NCI-H128 (cell line): ENCODE results near the gene CALU.
A peak's percentile ranks its signal among the peaks of the same experiment; 100 is the strongest.

Experiments used
- DNase-seq: peaks from one replicate; lab custom pipeline; 2025; ENCODE audit not compliant: unreplicated experiment; lab: John Stamatoyannopoulos, UW

Gene CALU

DNA sequence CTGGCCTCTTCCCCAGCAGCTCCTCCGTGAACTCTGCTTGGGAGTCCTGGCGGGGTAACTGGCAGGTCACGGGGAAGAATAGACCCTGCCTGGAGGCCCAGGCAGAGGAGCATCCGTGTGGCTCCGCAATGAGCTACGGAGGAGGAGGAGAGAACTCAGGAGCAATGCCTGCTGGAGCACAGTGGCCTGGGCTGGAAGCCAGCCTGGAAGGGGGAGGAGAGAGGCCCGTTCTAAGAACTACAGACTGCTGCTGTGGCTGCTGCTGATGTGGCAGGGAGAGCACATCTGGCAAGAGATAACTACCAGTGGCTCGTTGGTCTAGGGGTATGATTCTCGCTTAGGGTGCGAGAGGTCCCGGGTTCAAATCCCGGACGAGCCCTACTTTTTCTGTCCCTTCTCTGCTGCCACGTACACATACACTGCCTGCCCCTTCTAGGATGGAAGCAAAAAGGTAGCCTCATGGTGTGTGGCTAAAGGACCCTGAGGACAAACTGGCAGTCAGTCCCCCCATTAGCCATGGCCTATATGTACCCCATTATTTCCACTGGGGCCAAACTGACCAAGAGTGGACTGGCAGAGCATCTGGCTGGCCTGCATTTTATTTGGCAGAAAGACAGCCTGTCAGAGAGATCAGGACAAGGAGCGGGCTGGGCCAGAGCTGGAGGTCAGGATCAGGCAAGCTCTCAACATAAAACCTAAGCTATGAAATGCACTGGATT lies 44.1 kb downstream of the CALU start:
- DNase-seq = no peak

- DNase-seq = no peak
These were observed 46.6 kb downstream of the CALU start for GRCh38 chr7:128785738-128786137.

GRCh38 chr7:128788446-128789412 lies 49.6 kb downstream of the CALU start:
- no peak for DNase-seq

GRCh38 chr7:128790315-128791041 lies 51.3 kb downstream of the CALU start:
- DNase-seq = no peak

- peak; percentile 8 for DNase-seq
These were observed 52.2 kb downstream of the CALU start, which contains the start of gene CCDC136 for GRCh38 chr7:128791121-128791971. Gene CCDC136, plus strand, starts transcription at chr7:128791968. Its CDS starts 444 bp downstream, at chr7:128792412.

DNA sequence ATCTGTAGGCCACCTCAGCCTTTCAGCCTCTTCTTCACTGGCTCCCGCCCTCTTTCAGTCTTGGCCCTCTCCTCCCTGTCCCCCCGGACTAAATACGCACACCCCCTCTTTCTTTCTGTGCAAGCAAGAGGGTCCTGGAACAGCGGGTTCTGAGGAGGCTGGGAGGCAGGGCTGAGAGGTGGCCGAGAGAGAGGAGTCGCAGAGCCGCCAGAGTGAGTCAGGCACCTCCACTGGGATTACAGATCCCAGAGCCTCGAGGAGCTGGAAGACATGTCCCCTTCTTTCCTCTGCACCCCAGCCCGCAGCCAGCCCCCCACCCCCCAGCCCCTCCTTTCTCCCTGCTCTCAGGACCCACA lies 52.8 kb downstream of the CALU start:
- DNase-seq = no peak

DNA sequence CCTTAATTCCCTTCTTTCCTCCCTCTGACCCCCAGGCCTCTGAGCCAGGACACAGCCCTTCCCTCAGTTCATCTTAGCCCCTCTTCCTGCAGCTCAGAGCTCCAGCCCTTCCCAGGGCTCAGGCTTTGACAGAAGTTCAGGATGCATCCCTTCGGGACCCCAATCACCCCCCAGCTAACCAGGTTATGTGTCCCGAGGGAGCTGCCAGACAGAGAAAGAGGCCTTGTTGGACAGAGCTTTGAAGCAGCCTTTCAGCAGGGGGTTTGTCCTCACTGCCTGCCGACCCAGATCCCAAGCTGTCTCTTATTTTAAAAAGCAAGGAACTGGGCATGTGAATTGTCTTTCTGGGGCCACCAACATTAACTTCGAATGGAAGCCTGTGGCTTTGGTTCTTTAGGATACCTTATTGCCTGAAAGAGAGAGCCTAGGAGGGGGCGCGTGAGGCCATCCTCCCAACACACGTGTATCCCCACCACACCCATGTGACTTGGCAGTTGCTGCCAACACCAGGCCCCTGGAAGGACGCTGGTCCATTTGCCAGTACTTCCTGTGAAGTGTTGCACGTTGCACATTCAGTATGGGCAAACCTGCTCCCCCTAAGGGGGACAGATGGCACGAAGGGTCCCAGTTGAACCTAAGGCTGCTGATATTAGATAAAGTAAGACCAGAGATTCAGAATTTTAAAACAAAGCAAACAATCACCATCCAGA lies 53.5 kb downstream of the CALU start:
- DNase-seq = no peak

DNA sequence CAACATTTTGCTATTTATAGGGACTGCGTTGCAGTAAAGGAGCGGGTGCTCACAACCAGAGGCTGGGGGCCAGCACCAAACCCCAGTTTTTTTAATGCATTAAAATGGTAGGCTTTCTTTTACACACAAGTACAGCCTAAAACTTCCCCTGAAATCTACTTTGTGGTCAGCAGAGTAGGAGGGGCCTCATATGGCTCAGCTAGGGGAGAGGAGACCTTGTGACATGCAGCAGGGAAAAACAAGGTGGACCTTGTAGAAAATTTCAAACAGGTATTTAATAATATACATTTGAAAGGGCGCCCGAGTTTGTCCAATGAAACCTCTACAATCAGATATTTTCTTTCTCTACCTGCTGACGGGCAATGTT lies 54.0 kb downstream of the CALU start:
- no peak for DNase-seq

GRCh38 chr7:128794020-128794419 lies 54.9 kb downstream of the CALU start:
- DNase-seq = no peak

GRCh38 chr7:128794436-128794835 lies 55.3 kb downstream of the CALU start:
- DNase-seq = no peak

GRCh38 chr7:128795129-128795528 lies 56.0 kb downstream of the CALU start:
- DNase-seq = no peak

GRCh38 chr7:128796327-128796726 lies 57.2 kb downstream of the CALU start:
- no peak for DNase-seq

DNA sequence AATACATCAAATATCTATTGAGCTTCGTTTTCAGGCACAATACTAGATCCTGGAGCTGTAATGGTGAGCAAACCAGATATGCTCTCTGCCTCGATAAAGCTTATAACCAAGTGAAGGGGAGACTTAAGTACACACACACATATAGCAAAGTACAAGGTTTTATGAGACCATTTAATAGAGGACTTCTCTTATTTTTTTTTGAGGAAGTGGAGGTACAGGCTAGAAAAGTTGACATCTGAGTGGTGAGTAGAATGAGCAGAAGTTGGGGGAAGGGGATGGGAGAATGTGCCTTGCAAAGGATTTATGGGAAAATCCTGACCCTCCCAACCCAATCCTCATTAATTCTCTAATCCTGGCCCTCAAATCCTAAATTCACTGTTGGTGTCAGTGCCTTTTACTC lies 60.3 kb downstream of the CALU start:
- no peak for DNase-seq

DNA sequence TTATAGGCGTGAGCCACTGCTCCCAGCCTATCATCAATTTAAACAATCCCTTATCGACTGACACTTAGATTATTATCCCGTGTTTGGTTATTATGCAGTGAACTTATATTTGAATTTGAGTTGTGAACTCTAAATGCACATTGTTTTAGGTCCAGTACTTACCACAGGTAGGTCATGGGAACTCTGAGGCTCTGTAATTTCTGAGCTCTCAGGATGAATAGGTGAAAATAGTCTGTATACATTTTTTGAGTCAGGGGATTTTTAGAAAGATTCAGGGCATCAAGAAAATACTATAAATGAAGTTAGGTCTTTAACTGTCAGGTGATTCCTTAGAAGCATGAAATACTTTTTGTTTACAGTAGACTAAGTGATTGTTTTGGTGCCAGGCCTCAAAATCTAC lies 61.4 kb downstream of the CALU start:
- DNase-seq = no peak

- no peak for DNase-seq
These were observed 61.8 kb downstream of the CALU start for GRCh38 chr7:128801003-128801402.

DNA sequence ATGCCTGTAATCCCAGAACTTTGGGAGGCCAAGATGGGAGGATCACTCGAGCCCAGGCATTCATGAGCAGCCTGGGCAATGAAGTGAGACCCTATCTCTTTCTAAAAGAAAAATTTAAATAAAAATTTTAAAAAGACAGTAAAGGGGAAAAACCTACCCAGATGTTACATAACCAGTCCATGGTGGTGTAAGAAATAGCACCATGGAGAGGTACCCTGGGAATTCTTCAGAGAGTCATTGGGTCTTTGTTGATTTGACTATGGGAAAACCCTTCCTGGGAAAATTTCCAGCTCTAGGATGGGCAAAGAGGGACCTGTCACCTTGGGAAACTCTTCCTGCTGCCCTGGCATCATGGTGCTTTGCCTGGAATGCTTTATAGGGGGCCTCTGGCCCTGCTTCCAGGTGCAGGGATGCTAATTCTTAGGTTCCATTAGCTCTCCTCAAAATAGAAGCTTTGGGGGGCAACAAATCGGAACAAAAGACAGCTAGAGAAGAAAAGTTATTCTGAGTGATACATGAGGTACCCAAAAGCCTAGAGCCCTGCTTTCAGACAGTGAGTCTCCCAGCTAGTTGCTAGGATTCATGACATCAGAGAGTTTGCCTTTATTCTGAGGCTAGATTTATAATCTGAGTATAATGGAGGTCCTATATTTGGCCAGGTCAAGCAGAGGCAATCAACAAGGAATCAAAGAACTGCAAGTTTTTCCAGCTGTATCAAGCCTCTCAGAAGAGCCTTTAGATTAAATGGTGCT lies 62.7 kb downstream of the CALU start:
- DNase-seq = no peak

DNA sequence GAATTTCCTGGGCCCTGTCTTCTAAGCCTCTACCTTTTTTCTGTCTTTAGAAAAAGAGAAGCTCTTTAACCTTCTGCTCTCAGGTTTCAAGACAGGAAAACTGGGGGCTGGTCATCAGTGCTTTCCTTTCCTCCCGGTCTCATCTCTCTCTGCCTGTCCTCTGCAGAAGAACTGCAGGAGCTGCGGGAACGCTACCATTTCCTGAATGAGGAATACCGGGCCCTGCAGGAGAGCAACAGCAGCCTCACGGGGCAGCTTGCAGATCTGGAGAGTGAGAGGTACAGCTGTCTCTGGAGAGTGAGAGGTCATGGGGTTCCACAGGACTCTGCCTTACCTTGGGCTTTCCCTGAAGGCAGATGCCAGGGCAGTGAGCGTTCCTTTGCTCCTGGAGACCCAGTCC lies 65.3 kb downstream of the CALU start:
- DNase-seq = no peak

GRCh38 chr7:128805225-128805624 lies 66.1 kb downstream of the CALU start:
- DNase-seq = no peak

GRCh38 chr7:128807191-128807590 lies 68.0 kb downstream of the CALU start:
- no peak for DNase-seq
